SU-DHL-6 (cell line): Measurements from ENCODE around the gene CACNA1C.

Experiments
- H2AFZ ChIP-seq: fragments of 200-600 bp; sonication (generic); 2 replicates; pipeline ENCODE4 v1.6.1; 2014; ENCODE audit warnings: low read depth, mild to moderate bottlenecking, moderate library complexity, mixed read lengths, antibody characterized with exemption, low read length; ENCODE audit not compliant: severe bottlenecking
- H3F3A ChIP-seq: fragments of 200-600 bp; shearing (Covaris generic); 2 replicates; pipeline ENCODE4 v1.6.0; 2016; ENCODE audit warnings: antibody characterized with exemption, mild to moderate bottlenecking; ENCODE audit not compliant: insufficient read depth
- H3K27ac ChIP-seq: fragments of 200-600 bp; sonication (generic); 2 replicates; pipeline ENCODE4 v1.5.1; 2016; ENCODE audit warnings: low read depth, mild to moderate bottlenecking, low read length, moderate library complexity, mixed read lengths
- H3K27me3 ChIP-seq: fragments of 200-600 bp; sonication (generic), shearing (Covaris generic); 2 replicates; pipeline ENCODE4 v1.6.0; 2014; ENCODE audit warnings: mild to moderate bottlenecking, low read length
- H3K36me3 ChIP-seq: fragments of 200-600 bp; sonication (generic); 2 replicates; pipeline ENCODE4 v1.6.1; 2014; ENCODE audit warnings: mild to moderate bottlenecking, low read length, mixed read lengths
- H3K4me2 ChIP-seq: fragments of 300-600, 200-600 bp; shearing (Covaris generic), sonication (generic); 2 replicates; pipeline ENCODE4 v1.6.0; 2014; ENCODE audit warnings: low read length, low read depth, mild to moderate bottlenecking; ENCODE audit not compliant: poor library complexity, severe bottlenecking
- H3K4me3 ChIP-seq: fragments of 200-600 bp; sonication (generic); 2 replicates; pipeline ENCODE4 v1.5.1; 2014; ENCODE audit warnings: antibody characterized with exemption, low read length, mild to moderate bottlenecking, mixed read lengths; ENCODE audit not compliant: insufficient read depth, poor library complexity, severe bottlenecking
- H3K79me2 ChIP-seq: fragments of 200-600 bp; sonication (generic); 2 replicates; pipeline ENCODE4 v1.6.1; 2014; ENCODE audit warnings: mild to moderate bottlenecking, low read length, moderate library complexity; ENCODE audit not compliant: insufficient read depth
- H3K9ac ChIP-seq: fragments of 200-600 bp; sonication (generic); 2 replicates; pipeline ENCODE4 v1.7.0; 2014; ENCODE audit warnings: mild to moderate bottlenecking, low read length
- H3K9me2 ChIP-seq: fragments of 200-600 bp; sonication (generic); replicated peaks from 2 replicates; pipeline ENCODE4 v1.6.1; 2014; ENCODE audit warnings: low read length; ENCODE audit not compliant: insufficient read depth
- H3K9me3 ChIP-seq: fragments of 200-600 bp; sonication (generic); 2 replicates; pipeline ENCODE4 v1.6.1; 2014; ENCODE audit warnings: low read length, mixed read lengths; ENCODE audit not compliant: insufficient read depth
- H4K20me1 ChIP-seq: fragments of 200-600 bp; sonication (generic); 2 replicates; pipeline ENCODE4 v1.6.1; 2014; ENCODE audit warnings: low read depth, mild to moderate bottlenecking, antibody characterized with exemption, low read length, moderate library complexity, mixed read lengths
- CTCF ChIP-seq: fragments of 200-600 bp; sonication (generic); IDR thresholded peaks from one replicate; pipeline ENCODE4 v1.5.1; 2017; ENCODE audit warnings: antibody characterized with exemption, mild to moderate bottlenecking, low read length, moderate library complexity; ENCODE audit not compliant: insufficient read depth, poor library complexity, severe bottlenecking
- EZH2phosphoT487 ChIP-seq: fragments of 200-600 bp; sonication (generic), shearing (Covaris generic); conservative IDR thresholded peaks from 2 replicates; pipeline ENCODE4 v1.6.1; 2018; ENCODE audit warnings: mild to moderate bottlenecking, antibody characterized with exemption, low read length, moderate library complexity, mixed read lengths

The CACNA1C gene

GRCh38 chr12:2345902-2346301 is 293.1 kb downstream of the CACNA1C start:
- H3K27ac ChIP-seq: no peak overlapping the region
- H3K4me2 ChIP-seq: no peak overlapping the region
- H3K9me2 ChIP-seq: no peaks in the 10 kb centered on the region
- no peaks in the 10 kb centered on the region for H3K27me3 ChIP-seq
- TF ChIP-seq EZH2phosphoT487 (no peak), CTCF (no peak)
- no peaks in the 10 kb centered on the region for H3F3A ChIP-seq
- H4K20me1 ChIP-seq: no peaks in the 10 kb centered on the region
- no peaks in the 10 kb centered on the region for H3K36me3 ChIP-seq
- H2AFZ ChIP-seq: no peak overlapping the region
- no peak overlapping the region for H3K4me3 ChIP-seq
- no peak overlapping the region for H3K9ac ChIP-seq
- H3K79me2 ChIP-seq: no peaks in the 10 kb centered on the region
- no peaks in the 10 kb centered on the region for H3K9me3 ChIP-seq

- no peaks in the 10 kb centered on the region for H3K79me2 ChIP-seq
- no peak overlapping the region for H3K4me2 ChIP-seq
- TF ChIP-seq EZH2phosphoT487 (no peak), CTCF (no peak)
- no peaks in the 10 kb centered on the region for H4K20me1 ChIP-seq
- H2AFZ ChIP-seq: no peak overlapping the region
- H3K9me3 ChIP-seq: no peaks in the 10 kb centered on the region
- H3K27ac ChIP-seq: no peak overlapping the region
- no peaks in the 10 kb centered on the region for H3K36me3 ChIP-seq
- no peaks in the 10 kb centered on the region for H3F3A ChIP-seq
- no peaks in the 10 kb centered on the region for H3K9me2 ChIP-seq
- H3K27me3 ChIP-seq: no peaks in the 10 kb centered on the region
- no peak overlapping the region for H3K9ac ChIP-seq
- no peak overlapping the region for H3K4me3 ChIP-seq
Measured at GRCh38 chr12:2346416-2346815, 293.6 kb downstream of the CACNA1C start.

GRCh38 chr12:2347137-2347843 is 294.5 kb downstream of the CACNA1C start:
- Histone ChIP-seq H3K27me3 (no peaks in the 10 kb centered on the region), H3K27ac (no peak overlapping the region), H3K9me2 (no peaks in the 10 kb centered on the region), H3K79me2 (no peaks in the 10 kb centered on the region), H3K9me3 (no peaks in the 10 kb centered on the region), H4K20me1 (no peaks in the 10 kb centered on the region), H3K9ac (no peak overlapping the region), H3F3A (no peaks in the 10 kb centered on the region), H3K4me3 (no peak overlapping the region), H2AFZ (no peak overlapping the region), H3K4me2 (no peak overlapping the region), H3K36me3 (no peaks in the 10 kb centered on the region)
- TF ChIP-seq EZH2phosphoT487 (no peak), CTCF (no peak)
